ENCODE data around the gene NUDCD2. TPM values are rescaled to one million over a fixed set of nuclear protein-coding genes. Genes with fewer than 3 reads are reported as not detected.
"Not testable (repeated sequence)": the region's sequence is repeated elsewhere in the genome, so short reads cannot be mapped to it uniquely, and the experiment has no call there.

Gene NUDCD2
- total RNA-seq, 4 donors from 2014 or later: 8.9 to 13.2 (median 9.4) TPM

GRCh38 chr5:163459462-163459818 lies 462 bp downstream of the NUDCD2 start:
- 1% methylated on average over 12 of the region's 12 CpGs; no CpG with 5 or more reads in 1 of the 2 donors for WGBS, 2 donors (ENCODE audit: low coverage in 1 of 2)
- Histone ChIP-seq H3K36me3 (peaks cover 0 to 18% of the 10 kb centered on the region in 2 donors), H3K4me1 (peaks cover 0 to 42% (median 20%) of the 10 kb centered on the region in 3 donors), H3K4me3 (peak overlapping the region; percentile 69 to 86), H3K27ac (peak overlapping the region; percentile 90 to 97 (median 94)), H3K9me3 (no peaks in the 10 kb centered on the region), H3K27me3 (no peaks in the 10 kb centered on the region)
- no peak for TF ChIP-seq CTCF (IDR thresholded peaks at IDR 0.05)
- TF ChIP-seq EP300 (IDR thresholded peaks at IDR 0.05): no peak
- no peak for TF ChIP-seq POLR2AphosphoS5 (IDR thresholded peaks at IDR 0.05)
- TF ChIP-seq POLR2A (IDR thresholded peaks at IDR 0.05): no peak
- peak; percentile 3 for ATAC-seq

GRCh38 chr5:163458778-163459385 lies 1.0 kb downstream of the NUDCD2 start:
- ATAC-seq: no peak
- TF ChIP-seq EP300 (IDR thresholded peaks at IDR 0.05) (no peak), POLR2AphosphoS5 (IDR thresholded peaks at IDR 0.05) (no peak), CTCF (IDR thresholded peaks at IDR 0.05) (no peak), POLR2A (IDR thresholded peaks at IDR 0.05) (no peak)
- Histone ChIP-seq H3K36me3 (peaks cover 0 to 24% of the 10 kb centered on the region in 2 donors), H3K4me3 (peak overlapping the region; percentile 69 to 86), H3K9me3 (no peaks in the 10 kb centered on the region), H3K27ac (peak overlapping the region; percentile 90 to 97 (median 94)), H3K27me3 (no peaks in the 10 kb centered on the region), H3K4me1 (peaks cover 0 to 42% (median 20%) of the 10 kb centered on the region in 3 donors)
- WGBS, 2 donors (ENCODE audit: low coverage in 1 of 2): 37 to 52% methylated on average over 6 of the region's 6 CpGs

GRCh38 chr5:163456840-163457239 lies 3.1 kb downstream of the NUDCD2 start:
- H3K36me3 ChIP-seq: peaks cover 0 to 40% of the 10 kb centered on the region in 2 donors
- H3K4me3 ChIP-seq: no peak overlapping the region
- 98 to 100% methylated on average over 1 to 7 of the region's 7 CpGs for WGBS, 2 donors (ENCODE audit: low coverage in 1 of 2)
- H3K4me1 ChIP-seq: peaks cover 0 to 41% (median 20%) of the 10 kb centered on the region in 3 donors
- ATAC-seq: no peak
- H3K27me3 ChIP-seq: no peaks in the 10 kb centered on the region
- no peaks in the 10 kb centered on the region for H3K9me3 ChIP-seq
- H3K27ac ChIP-seq: no peak overlapping the region
- TF ChIP-seq CTCF (IDR thresholded peaks at IDR 0.05): no peak
- no peak for TF ChIP-seq POLR2A (IDR thresholded peaks at IDR 0.05)
- TF ChIP-seq EP300 (IDR thresholded peaks at IDR 0.05): no peak
- TF ChIP-seq POLR2AphosphoS5 (IDR thresholded peaks at IDR 0.05): no peak

GRCh38 chr5:163456029-163456589 lies 3.8 kb downstream of the NUDCD2 start:
- ATAC-seq: no peak
- no peak overlapping the region for H3K27ac ChIP-seq
- no peak for TF ChIP-seq POLR2AphosphoS5 (IDR thresholded peaks at IDR 0.05)
- no peak for TF ChIP-seq POLR2A (IDR thresholded peaks at IDR 0.05)
- no peak for TF ChIP-seq CTCF (IDR thresholded peaks at IDR 0.05)
- no peak for TF ChIP-seq EP300 (IDR thresholded peaks at IDR 0.05)
- H3K4me3 ChIP-seq: no peak overlapping the region
- H3K36me3 ChIP-seq: peaks cover 0 to 47% of the 10 kb centered on the region in 2 donors
- H3K4me1 ChIP-seq: peaks cover 0 to 34% (median 16%) of the 10 kb centered on the region in 3 donors
- H3K9me3 ChIP-seq: no peaks in the 10 kb centered on the region
- no peaks in the 10 kb centered on the region for H3K27me3 ChIP-seq
- WGBS, 2 donors (ENCODE audit: low coverage in 1 of 2): 70 to 78% methylated on average over 2 of the region's 2 CpGs

DNA sequence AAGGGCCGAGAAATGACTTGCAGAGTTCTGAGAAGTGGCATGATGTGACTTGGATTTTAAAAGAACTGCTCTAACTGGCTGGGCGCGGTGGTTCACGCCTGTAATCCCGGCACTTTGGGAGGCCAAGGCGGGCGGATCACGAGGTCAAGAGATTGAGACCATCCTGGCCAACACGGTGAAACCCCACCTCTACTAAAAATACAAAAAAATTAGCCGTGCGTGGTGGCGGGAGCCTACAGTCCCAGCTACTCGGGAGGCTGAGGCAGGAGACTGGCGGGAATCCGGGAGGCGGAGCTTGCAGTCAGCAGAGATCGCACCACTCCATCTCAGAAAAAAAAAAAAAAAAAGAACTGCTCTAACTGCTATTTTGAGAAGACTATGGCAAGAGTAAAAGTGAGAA lies 4.5 kb downstream of the NUDCD2 start:
- ATAC-seq, H3K9me3 ChIP-seq, H3K27me3 ChIP-seq, H3K27ac ChIP-seq, H3K4me3 ChIP-seq: not testable (repeated sequence)
- peaks cover 0 to 53% of the 10 kb centered on the region in 2 donors for H3K36me3 ChIP-seq
- 93 to 94% methylated on average over 8 to 17 of the region's 17 CpGs for WGBS, 2 donors (ENCODE audit: low coverage in 1 of 2)
- peaks cover 0 to 27% (median 11%) of the 10 kb centered on the region in 3 donors for H3K4me1 ChIP-seq
